Loucy (cell line): ENCODE data around the gene GOLGA8Q.
A peak's percentile ranks its signal among the peaks of the same experiment; 100 is the strongest.
"Not testable (repeated sequence)": the region's sequence is repeated elsewhere in the genome, so short reads cannot be mapped to it uniquely, and the experiment has no call there.

ENCODE experiments used
- H2AFZ ChIP-seq: fragments of 200-600 bp; sonication (generic); 2 replicates; pipeline ENCODE4 v1.6.0; 2016; ENCODE audit warnings: antibody characterized with exemption, mild to moderate bottlenecking, low read length, moderate library complexity
- H3F3A ChIP-seq: fragments of 200-600 bp; 2 replicates; pipeline ENCODE4 v1.6.0; 2016; ENCODE audit warnings: antibody characterized with exemption, low read depth, mild to moderate bottlenecking
- H3K27me3 ChIP-seq: fragments of 200-600 bp; sonication (generic); 2 replicates; pipeline ENCODE4 v1.6.1; 2014; ENCODE audit warnings: low read length, mild to moderate bottlenecking; ENCODE audit not compliant: insufficient read depth, poor library complexity, severe bottlenecking
- H3K36me3 ChIP-seq: fragments of 200-600 bp; sonication (generic); 2 replicates; pipeline ENCODE4 v1.6.1; 2016; ENCODE audit warnings: low read length; ENCODE audit not compliant: insufficient read depth
- H3K4me1 ChIP-seq: fragments of 200-600 bp; sonication (generic); 2 replicates; pipeline ENCODE4 v1.5.1; 2014; ENCODE audit warnings: low read length, mild to moderate bottlenecking; ENCODE audit not compliant: insufficient read depth, poor library complexity, severe bottlenecking
- H3K4me2 ChIP-seq: fragments of 200-600 bp; sonication (generic); 2 replicates; pipeline ENCODE4 v1.6.0; 2014; ENCODE audit warnings: antibody characterized with exemption, low read length, low read depth, mild to moderate bottlenecking; ENCODE audit not compliant: poor library complexity, severe bottlenecking
- H3K4me3 ChIP-seq: fragments of 200-600 bp; sonication (generic); 2 replicates; pipeline ENCODE4 v1.5.1; 2014; ENCODE audit warnings: low read length, mild to moderate bottlenecking, mixed read lengths; ENCODE audit not compliant: poor library complexity, severe bottlenecking
- H3K79me2 ChIP-seq: fragments of 200-600 bp; sonication (generic); 2 replicates; pipeline ENCODE4 v1.6.1; 2014; ENCODE audit warnings: low read length; ENCODE audit not compliant: insufficient read depth
- H3K9ac ChIP-seq: fragments of 200-600 bp; sonication (generic); 2 replicates; pipeline ENCODE4 v1.6.0; 2014; ENCODE audit warnings: mild to moderate bottlenecking, low read depth, low read length, moderate library complexity; ENCODE audit not compliant: poor library complexity, severe bottlenecking
- H3K9me2 ChIP-seq: fragments of 200-600 bp; sonication (generic); replicated peaks from 2 replicates; pipeline ENCODE4 v1.6.1; 2016; ENCODE audit warnings: low read depth, low read length, mixed read lengths
- H3K9me3 ChIP-seq: fragments of 200-600 bp; sonication (generic); 2 replicates; pipeline ENCODE4 v1.6.1; 2014; ENCODE audit warnings: mild to moderate bottlenecking, antibody characterized with exemption, low read length, low read depth; ENCODE audit not compliant: insufficient read depth
- H4K20me1 ChIP-seq: fragments of 200-600 bp; sonication (generic); 2 replicates; pipeline ENCODE4 v1.6.0; 2014; ENCODE audit warnings: antibody characterized with exemption, low read length, mild to moderate bottlenecking; ENCODE audit not compliant: insufficient read depth, poor library complexity, severe bottlenecking

The GOLGA8Q gene

DNA sequence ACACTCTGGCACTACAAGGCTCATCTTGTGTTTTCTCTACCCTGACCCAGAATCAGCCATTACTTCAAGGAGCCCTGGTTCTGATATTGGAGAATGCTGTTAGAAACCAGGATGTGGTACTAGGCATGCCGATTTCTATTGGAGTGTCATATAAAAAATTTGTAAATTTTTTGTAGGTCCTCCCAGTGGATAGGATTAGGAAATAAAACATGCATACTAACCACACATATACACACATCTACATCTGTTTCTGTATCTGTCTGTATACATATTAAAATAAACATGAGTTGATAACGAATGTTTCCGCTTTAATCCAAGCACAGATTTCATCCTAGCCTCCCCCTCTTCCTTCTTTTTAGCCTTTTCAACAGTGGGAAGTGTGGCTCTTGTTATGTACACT is 22.8 kb upstream of the GOLGA8Q start:
- H3K36me3 ChIP-seq, H4K20me1 ChIP-seq, H3K27me3 ChIP-seq: not testable (repeated sequence)

DNA sequence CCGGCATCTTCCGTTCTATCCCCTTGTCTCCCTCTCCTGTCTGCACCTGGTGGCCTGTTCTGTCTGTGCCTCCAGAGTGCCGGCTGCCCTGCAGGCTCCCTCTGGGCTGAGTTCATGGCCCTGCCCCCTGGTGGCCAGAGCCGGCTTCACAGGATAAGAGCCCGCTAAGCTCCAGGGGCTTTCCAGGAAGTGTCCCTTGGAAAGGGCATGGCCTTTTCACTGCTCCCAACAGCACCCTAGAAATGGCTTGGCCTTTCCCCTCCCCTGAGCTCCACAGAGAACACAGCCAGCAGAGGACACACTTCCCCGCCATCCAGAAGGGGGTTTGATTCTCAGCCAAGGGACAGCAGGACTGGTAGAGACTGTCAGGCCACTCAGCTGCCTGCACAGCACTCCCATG is 15.1 kb downstream of the GOLGA8Q start:
- not testable (repeated sequence) for H3K79me2 ChIP-seq, H3K9me3 ChIP-seq, H3F3A ChIP-seq, H3K36me3 ChIP-seq, H3K4me2 ChIP-seq, H3K4me3 ChIP-seq, H3K9me2 ChIP-seq, H3K4me1 ChIP-seq, H3K9ac ChIP-seq, H3K27me3 ChIP-seq, H4K20me1 ChIP-seq, H2AFZ ChIP-seq

More for the DNA sequence above, 22.8 kb upstream of the GOLGA8Q start:
- H3K4me2 ChIP-seq, H3K4me1 ChIP-seq, H3K79me2 ChIP-seq, H3K4me3 ChIP-seq, H3K9me2 ChIP-seq, H3F3A ChIP-seq, H3K9me3 ChIP-seq, H3K9ac ChIP-seq, H2AFZ ChIP-seq: not testable (repeated sequence)

DNA sequence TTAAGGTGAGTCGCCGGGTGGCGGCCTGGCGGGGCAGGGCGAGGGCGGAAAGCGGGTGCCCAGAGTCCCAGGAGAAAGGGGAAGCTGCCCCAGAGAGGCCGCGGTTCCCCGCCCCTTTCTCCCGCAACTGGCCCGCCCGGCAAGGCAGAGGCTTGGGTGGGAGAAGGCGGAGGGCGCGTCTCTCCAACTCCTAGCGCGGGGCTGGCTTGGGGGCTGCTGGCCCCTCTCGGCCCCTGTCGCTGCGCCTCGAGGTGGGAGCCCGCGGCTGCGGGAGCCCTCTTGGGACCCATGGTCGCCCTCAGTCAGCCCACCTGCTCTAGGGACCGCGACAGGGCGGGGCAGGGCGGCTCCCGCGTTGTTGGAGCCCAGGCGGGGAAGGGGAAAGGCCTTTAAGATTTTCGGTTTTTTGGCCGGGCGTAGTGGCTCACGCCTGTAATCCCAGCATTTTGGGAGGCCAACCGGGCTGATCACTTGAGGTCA is 21.2 kb downstream of the GOLGA8Q start:
- not testable (repeated sequence) for H3F3A ChIP-seq, H4K20me1 ChIP-seq, H3K36me3 ChIP-seq, H2AFZ ChIP-seq, H3K27me3 ChIP-seq, H3K4me2 ChIP-seq, H3K9me3 ChIP-seq, H3K9me2 ChIP-seq, H3K4me1 ChIP-seq, H3K79me2 ChIP-seq
- Histone ChIP-seq H3K4me3 (peak overlapping the region; percentile 63), H3K9ac (peak overlapping the region; percentile 48)

DNA sequence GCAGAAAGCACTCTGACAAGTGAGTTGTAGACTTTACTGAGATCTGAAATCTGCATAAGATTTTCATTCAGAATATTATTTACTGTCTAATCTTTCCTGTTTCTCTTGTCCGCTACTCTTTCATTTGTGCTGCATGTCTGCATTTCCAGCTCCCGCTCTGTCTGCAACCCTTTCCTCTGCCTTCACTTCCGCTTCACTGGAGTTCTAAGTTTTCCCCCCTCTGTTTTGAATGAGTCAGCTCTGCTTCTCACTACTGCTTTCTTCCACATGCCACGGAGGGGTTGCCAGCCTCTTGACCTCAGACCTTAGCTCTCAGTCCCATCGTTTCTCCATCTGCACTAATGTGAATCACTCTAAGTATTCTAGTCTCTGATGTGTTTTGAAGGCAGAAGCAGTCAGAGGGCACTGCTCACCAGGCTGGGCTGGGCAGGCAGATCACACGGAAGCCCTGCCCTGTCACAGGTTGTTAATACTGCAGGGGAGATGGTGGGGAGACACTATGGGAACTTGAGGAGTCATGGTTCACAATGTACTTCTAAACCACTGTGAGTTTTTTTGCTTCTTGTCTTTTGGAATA is 27.6 kb downstream of the GOLGA8Q start:
- H3K79me2 ChIP-seq, result not testable (repeated sequence)

DNA sequence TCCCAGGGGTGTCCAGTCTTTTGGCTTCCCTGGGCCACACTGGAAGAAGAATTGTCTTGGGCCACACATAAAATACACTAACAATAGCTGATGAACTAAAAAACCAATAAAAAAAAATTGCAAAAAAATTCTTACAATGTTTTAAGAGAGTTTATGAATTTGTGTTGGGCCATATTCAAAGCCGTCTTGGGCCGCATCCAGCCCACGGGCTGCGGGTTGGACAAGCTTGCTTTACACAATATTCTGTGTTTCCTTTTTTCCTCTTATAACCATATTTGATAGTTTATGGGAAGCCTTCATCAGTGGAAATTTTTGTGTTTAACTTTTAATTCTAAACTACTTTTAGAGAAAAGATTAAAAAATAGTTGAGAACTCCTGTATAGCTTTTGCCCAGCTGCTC is 28.9 kb downstream of the GOLGA8Q start:
- not testable (repeated sequence) for H3K79me2 ChIP-seq

More for the DNA sequence above, 27.6 kb downstream of the GOLGA8Q start:
- not testable (repeated sequence) for H3K4me2 ChIP-seq, H3K27me3 ChIP-seq, H3K9me3 ChIP-seq, H3K36me3 ChIP-seq, H3K9me2 ChIP-seq, H3K4me1 ChIP-seq, H3K4me3 ChIP-seq, H3F3A ChIP-seq, H4K20me1 ChIP-seq, H3K9ac ChIP-seq, H2AFZ ChIP-seq

DNA sequence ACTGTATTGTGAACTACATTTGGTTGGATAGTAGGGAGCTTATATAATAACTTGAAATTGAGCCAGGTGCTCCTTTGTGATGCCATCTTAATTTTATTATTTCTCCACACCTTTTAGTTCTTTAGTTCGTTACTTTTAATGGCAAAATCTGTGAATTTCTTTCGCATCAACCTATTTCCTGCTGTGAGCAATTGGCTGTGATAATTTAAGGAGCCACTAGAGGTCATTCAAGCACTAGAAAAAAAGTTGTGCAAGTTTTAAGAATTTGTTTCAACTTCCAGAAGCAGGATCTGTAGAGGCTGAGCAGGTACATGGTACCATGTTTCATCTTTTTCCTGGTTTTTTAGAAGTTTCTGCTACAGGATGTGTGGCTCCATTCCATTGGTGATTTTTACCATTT is 47.1 kb downstream of the GOLGA8Q start:
- not testable (repeated sequence) for H3F3A ChIP-seq, H3K9ac ChIP-seq, H3K9me2 ChIP-seq, H4K20me1 ChIP-seq, H3K27me3 ChIP-seq, H2AFZ ChIP-seq, H3K36me3 ChIP-seq, H3K4me3 ChIP-seq, H3K4me1 ChIP-seq, H3K4me2 ChIP-seq, H3K9me3 ChIP-seq, H3K79me2 ChIP-seq

More for the DNA sequence above, 28.9 kb downstream of the GOLGA8Q start:
- H2AFZ ChIP-seq, H3F3A ChIP-seq, H3K9me3 ChIP-seq, H3K4me3 ChIP-seq, H3K9me2 ChIP-seq, H3K4me1 ChIP-seq, H3K27me3 ChIP-seq, H4K20me1 ChIP-seq, H3K9ac ChIP-seq, H3K4me2 ChIP-seq, H3K36me3 ChIP-seq: not testable (repeated sequence)

DNA sequence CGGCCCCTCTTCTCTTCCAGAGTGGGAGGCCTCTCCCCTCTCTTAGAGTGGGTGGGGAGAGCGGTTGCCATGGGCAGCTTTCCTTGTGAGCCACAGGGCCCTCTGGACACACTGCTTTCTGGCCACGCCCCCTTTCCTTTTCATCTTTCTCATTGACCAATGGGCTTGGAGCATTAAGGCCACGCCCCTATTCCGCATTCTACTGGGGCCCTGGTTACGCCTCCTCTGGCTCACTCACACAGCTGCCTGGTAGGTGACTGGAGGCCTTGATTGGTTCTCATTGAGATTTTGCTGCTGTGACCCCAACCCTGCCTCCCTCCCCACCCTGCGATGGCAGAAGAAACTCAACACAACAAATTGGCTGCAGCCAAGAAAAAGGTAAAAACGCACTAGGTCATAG is 51.9 kb downstream of the GOLGA8Q start, which contains the start of gene GOLGA8H:
Gene GOLGA8H, plus strand, starts transcription at position 233 of the 400 bp plus-strand sequence. Its CDS starts 98 bp downstream, at position 331.
- not testable (repeated sequence) for H3K4me2 ChIP-seq, H3K9me3 ChIP-seq, H3K4me3 ChIP-seq, H3K9me2 ChIP-seq, H3K4me1 ChIP-seq, H3K36me3 ChIP-seq, H2AFZ ChIP-seq, H3K27me3 ChIP-seq, H4K20me1 ChIP-seq, H3K9ac ChIP-seq, H3K79me2 ChIP-seq, H3F3A ChIP-seq
